CD14-positive monocyte (primary cell): ENCODE measurements around the gene SCAP. TPM values are rescaled to one million over a fixed set of nuclear protein-coding genes. Genes with fewer than 3 reads are reported as not detected.

ENCODE experiments used
- DNase-seq, 3 donors: peaks; one replicate each; pipeline ENCODE4 v3.0.0-alpha.2; 2011 to 2022
- H2AFZ ChIP-seq: 2 replicates; pipeline ENCODE4 v1.6.0; 2012; ENCODE audit warnings: mild to moderate bottlenecking, low read depth, low read length, inconsistent platforms; ENCODE audit not compliant: insufficient read depth, poor library complexity, severe bottlenecking
- H3K27ac ChIP-seq, 2 donors: 1 replicate in 1 of 2; 2 replicates in 1 of 2; pipeline ENCODE4 v1.5.1; 2012 to 2013; ENCODE audit warnings: low read length in 2 of 2, control low read depth in 1 of 2, inconsistent platforms in 1 of 2, low read depth in 1 of 2, mild to moderate bottlenecking in 1 of 2
- H3K27me3 ChIP-seq, 2 donors: one replicate each; pipeline versions ENCODE4 v1.6.0 to v1.6.1; 2011 to 2013; ENCODE audit warnings: low read length in 2 of 2; ENCODE audit not compliant: control insufficient read depth in 2 of 2, insufficient read depth in 2 of 2
- H3K36me3 ChIP-seq, 2 donors: replicated peaks in 1 of 2; 1 replicate in 1 of 2; 2 replicates in 1 of 2; pipeline versions ENCODE4 v1.5.1 to v1.6.1; 2012 to 2013; ENCODE audit warnings: low read length in 2 of 2, control low read depth in 1 of 2, inconsistent platforms in 1 of 2, mild to moderate bottlenecking in 1 of 2; ENCODE audit not compliant: insufficient read depth in 2 of 2, control insufficient read depth in 1 of 2
- H3K4me1 ChIP-seq, 2 donors: 1 replicate in 1 of 2; 2 replicates in 1 of 2; pipeline versions ENCODE4 v1.5.1 to v1.6.1; 2012 to 2013; ENCODE audit warnings: low read length in 2 of 2, control low read depth in 1 of 2, inconsistent platforms in 1 of 2, mild to moderate bottlenecking in 1 of 2, moderate library complexity in 1 of 2; ENCODE audit not compliant: insufficient read depth in 2 of 2, control insufficient read depth in 1 of 2
- H3K4me2 ChIP-seq: replicated peaks from 2 replicates; pipeline ENCODE3; 2012; ENCODE audit warnings: low read length, moderate library complexity, mild to moderate bottlenecking; ENCODE audit not compliant: poor library complexity, severe bottlenecking; ENCODE audit errors: extremely low read depth
- H3K4me3 ChIP-seq, 3 experiments: fragments of 200-600 bp in 1 of 3; sonication (generic) in 1 of 3; replicated peaks in 1 of 3; 1 replicate in 2 of 3; 2 replicates in 1 of 3; pipeline ENCODE4 v1.5.1; 2011 to 2013; ENCODE audit warnings: low read length in 3 of 3, mild to moderate bottlenecking in 3 of 3, control low read depth in 2 of 3, low read depth in 2 of 3, inconsistent platforms in 1 of 3, moderate library complexity in 1 of 3
- H3K79me2 ChIP-seq: 2 replicates; pipeline ENCODE4 v1.6.0; 2012; ENCODE audit warnings: mild to moderate bottlenecking, control low read depth, inconsistent platforms, low read length, moderate library complexity; ENCODE audit not compliant: insufficient read depth
- H3K9ac ChIP-seq: 2 replicates; pipeline ENCODE4 v1.6.0; 2017; ENCODE audit warnings: low read length, mild to moderate bottlenecking; ENCODE audit not compliant: insufficient read depth, poor library complexity, severe bottlenecking
- H3K9me3 ChIP-seq, 2 donors: replicated peaks in 1 of 2; 1 replicate in 1 of 2; 2 replicates in 1 of 2; pipeline versions ENCODE4 v1.5.1 to v1.6.1; 2012 to 2013; ENCODE audit warnings: low read length in 2 of 2, control low read depth in 1 of 2; ENCODE audit not compliant: control insufficient read depth in 1 of 2, insufficient read depth in 1 of 2
- H4K20me1 ChIP-seq: 2 replicates; pipeline ENCODE4 v1.6.0; 2012; ENCODE audit warnings: mild to moderate bottlenecking, low read length, control low read depth, moderate library complexity; ENCODE audit not compliant: insufficient read depth
- H3K27ac Mint-ChIP-seq, 7 donors: one replicate each; pipeline ENCODE4 v1.8.0; 2020; ENCODE audit warnings: mild to moderate bottlenecking in 7 of 7, mixed read lengths in 7 of 7, moderate library complexity in 6 of 7, inconsistent platforms in 2 of 7
- H3K27me3 Mint-ChIP-seq, 3 donors: one replicate each; pipeline ENCODE4 v1.8.0; 2021 to 2022; ENCODE audit warnings: low read depth in 3 of 3, mild to moderate bottlenecking in 3 of 3, mixed read lengths in 3 of 3, moderate library complexity in 3 of 3, inconsistent platforms in 1 of 3
- H3K36me3 Mint-ChIP-seq, 2 donors: one replicate each; pipeline ENCODE4 v1.8.0; 2020; ENCODE audit warnings: mixed read lengths in 2 of 2, inconsistent platforms in 1 of 2, mild to moderate bottlenecking in 1 of 2
- H3K4me1 Mint-ChIP-seq: one replicate; pipeline ENCODE4 v1.8.0; 2020; ENCODE audit warnings: mild to moderate bottlenecking, mixed read lengths
- H3K4me3 Mint-ChIP-seq, 2 donors: one replicate each; pipeline ENCODE4 v1.8.0; 2020; ENCODE audit warnings: mild to moderate bottlenecking in 2 of 2, mixed read lengths in 2 of 2, moderate library complexity in 1 of 2
- H3K9me3 Mint-ChIP-seq, 7 donors: one replicate each; pipeline ENCODE4 v1.8.0; 2020 to 2022; ENCODE audit warnings: mixed read lengths in 7 of 7, mild to moderate bottlenecking in 6 of 7, moderate library complexity in 6 of 7, inconsistent platforms in 2 of 7
- CTCF ChIP-seq: fragments of 200-600 bp; IDR thresholded peaks from one replicate; pipeline ENCODE4 v1.8.0; 2022; ENCODE audit warnings: antibody characterized with exemption, mild to moderate bottlenecking
- WGBS: methylation state at CpG from one replicate; pipeline ENCODE4 v1.1.5; 2013; ENCODE audit warnings: missing lambda C conversion rate; ENCODE audit not compliant: insufficient coverage; 5-methylcytosine and 5-hydroxymethylcytosine counted together
- intact Hi-C, 2 donors: fragments of 100-400 bp; cut with micrococcal nuclease; formaldehyde crosslinking; loops; one replicate each; pipeline versions ENCODE4 v1.15.0 to v1.15.1; 2023
- polyA plus RNA-seq, 3 donors: library from polyadenylated mRNA; depleted of rRNA in 1 of 3; unstranded in 2 of 3; stranded (reverse) in 1 of 3; fragments of 300-500 nt in 2 of 3; fragments of >200 nt in 1 of 3; fragmentation: Illumina TruSeq in 2 of 3; gene quantifications; 1 replicate in 2 of 3; 2 replicates in 1 of 3; pipeline ENCODE4 v1.2.3, GENCODE V29; 2012 to 2021

Gene SCAP
- polyA plus RNA-seq, 3 donors, result 26.3 to 27.8 (median 27.7) TPM

- intact Hi-C loops, result no loop called here
- H3K27me3 ChIP-seq, result no peaks in the 10 kb centered on the region
- TF ChIP-seq CTCF, result no peak
Observed at GRCh38 chr3:47515864-47516319, 40.2 kb upstream of the SCAP start.

GRCh38 chr3:47515100-47515499 lies 39.4 kb upstream of the SCAP start:
- Mint-ChIP-seq H3K4me3 (no peak overlapping the region), H3K27ac (no peak overlapping the region), H3K4me1 (peaks cover 22% of the 10 kb centered on the region), H3K36me3 (peaks cover 3 to 5% of the 10 kb centered on the region in 2 donors), H3K9me3 (peaks cover 0 to 2% (median 0%) of the 10 kb centered on the region in 7 donors), H3K27me3 (peaks cover 0 to 2% (median 2%) of the 10 kb centered on the region in 3 donors)
- TF ChIP-seq CTCF, result no peak
- no peak overlapping the region for H3K4me3 ChIP-seq
- no peak for DNase-seq
- H3K79me2 ChIP-seq, result peaks cover 28% of the 10 kb centered on the region
- H3K27ac ChIP-seq, result no peak overlapping the region
- peaks cover 6 to 9% of the 10 kb centered on the region in 2 donors for H3K36me3 ChIP-seq
- no peak overlapping the region for H3K4me2 ChIP-seq
- intact Hi-C loops, result no loop called here
- peaks cover 8 to 10% of the 10 kb centered on the region in 2 donors for H3K4me1 ChIP-seq
- no peaks in the 10 kb centered on the region for H3K9me3 ChIP-seq
- H2AFZ ChIP-seq, result peak overlapping the region; percentile 37
- no peaks in the 10 kb centered on the region for H3K27me3 ChIP-seq
- no peaks in the 10 kb centered on the region for H4K20me1 ChIP-seq
- H3K9ac ChIP-seq, result no peak overlapping the region
- 100% methylated on average over 4 of the region's 5 CpGs for WGBS

More at GRCh38 chr3:47515864-47516319, 40.2 kb upstream of the SCAP start:
- no peak overlapping the region for H3K9ac ChIP-seq
- H3K27ac Mint-ChIP-seq, result no peak overlapping the region
- no peak for DNase-seq
- H3K4me3 ChIP-seq, result no peak overlapping the region
- peaks cover 0 to 2% (median 2%) of the 10 kb centered on the region in 3 donors for H3K27me3 Mint-ChIP-seq
- WGBS, result no CpG with 5 or more reads among the region's 5 CpGs
- H3K4me3 Mint-ChIP-seq, result no peak overlapping the region
- H3K79me2 ChIP-seq, result peaks cover 22% of the 10 kb centered on the region
- H3K27ac ChIP-seq, result no peak overlapping the region
- peak overlapping the region; percentile 37 for H2AFZ ChIP-seq
- H3K4me1 ChIP-seq, result peaks cover 8 to 10% of the 10 kb centered on the region in 2 donors
- H3K36me3 ChIP-seq, result peaks cover 0 to 2% of the 10 kb centered on the region in 2 donors
- H3K4me1 Mint-ChIP-seq, result peaks cover 22% of the 10 kb centered on the region
- H3K4me2 ChIP-seq, result no peak overlapping the region
- H3K9me3 ChIP-seq, result no peaks in the 10 kb centered on the region
- no peaks in the 10 kb centered on the region for H4K20me1 ChIP-seq
- H3K9me3 Mint-ChIP-seq, result peaks cover 0 to 2% (median 0%) of the 10 kb centered on the region in 7 donors
- H3K36me3 Mint-ChIP-seq, result no peaks in the 10 kb centered on the region
